ENCODE measurements around the gene IL16.

Gene IL16

DNA sequence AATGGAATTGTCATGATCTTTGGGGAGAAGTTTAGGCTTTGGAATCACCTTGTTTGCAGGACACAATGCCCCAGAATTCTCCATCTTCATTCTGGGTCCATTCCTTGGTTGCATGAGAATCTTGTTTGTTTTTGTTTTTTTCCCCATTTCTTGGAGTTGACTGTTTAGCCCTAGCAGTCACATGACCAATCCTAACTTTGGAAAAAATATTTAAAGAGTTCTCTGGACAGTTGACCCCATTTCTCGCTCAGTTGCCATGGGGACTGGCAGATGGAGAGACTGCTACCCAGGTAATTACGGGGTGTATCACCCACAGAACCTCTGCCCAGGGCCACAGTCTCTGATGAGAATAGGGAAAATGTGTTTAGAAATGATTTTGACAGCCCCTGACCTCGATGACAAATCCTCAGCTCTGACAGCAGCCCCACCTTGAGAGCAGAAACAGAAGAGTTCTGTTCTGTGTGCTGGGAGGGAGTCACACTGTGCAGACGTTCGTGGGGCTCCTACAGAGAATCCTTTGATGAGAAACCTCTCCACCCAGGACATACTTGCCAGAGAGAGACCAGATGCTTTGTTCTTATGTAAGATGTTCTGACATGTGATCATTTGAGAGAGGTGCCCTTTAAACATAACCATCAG, 57.7 kb downstream of the IL16 start:
- H3K9me3 ChIP-seq (ENCODE audit: control insufficient read depth, low read length): no peaks in the 10 kb centered on the region
- H3K9ac ChIP-seq: no peak overlapping the region
- no peak overlapping the region for H3K4me3 ChIP-seq (ENCODE audit: low read depth, low read length)
- H2AFZ ChIP-seq: no peak overlapping the region
- H3K4me1 ChIP-seq: no peaks in the 10 kb centered on the region
- H3K4me2 ChIP-seq (ENCODE audit: low read length): no peak overlapping the region
- no peaks in the 10 kb centered on the region for H3K36me3 ChIP-seq (ENCODE audit: control insufficient read depth, insufficient read depth, low read length)
- no peaks in the 10 kb centered on the region for H3K79me2 ChIP-seq
- TF ChIP-seq, protein P1, sequence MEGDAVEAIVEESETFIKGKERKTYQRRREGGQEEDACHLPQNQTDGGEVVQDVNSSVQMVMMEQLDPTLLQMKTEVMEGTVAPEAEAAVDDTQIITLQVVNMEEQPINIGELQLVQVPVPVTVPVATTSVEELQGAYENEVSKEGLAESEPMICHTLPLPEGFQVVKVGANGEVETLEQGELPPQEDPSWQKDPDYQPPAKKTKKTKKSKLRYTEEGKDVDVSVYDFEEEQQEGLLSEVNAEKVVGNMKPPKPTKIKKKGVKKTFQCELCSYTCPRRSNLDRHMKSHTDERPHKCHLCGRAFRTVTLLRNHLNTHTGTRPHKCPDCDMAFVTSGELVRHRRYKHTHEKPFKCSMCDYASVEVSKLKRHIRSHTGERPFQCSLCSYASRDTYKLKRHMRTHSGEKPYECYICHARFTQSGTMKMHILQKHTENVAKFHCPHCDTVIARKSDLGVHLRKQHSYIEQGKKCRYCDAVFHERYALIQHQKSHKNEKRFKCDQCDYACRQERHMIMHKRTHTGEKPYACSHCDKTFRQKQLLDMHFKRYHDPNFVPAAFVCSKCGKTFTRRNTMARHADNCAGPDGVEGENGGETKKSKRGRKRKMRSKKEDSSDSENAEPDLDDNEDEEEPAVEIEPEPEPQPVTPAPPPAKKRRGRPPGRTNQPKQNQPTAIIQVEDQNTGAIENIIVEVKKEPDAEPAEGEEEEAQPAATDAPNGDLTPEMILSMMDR (IDR thresholded peaks at IDR 0.05): no peak
- H3K27me3 ChIP-seq (ENCODE audit: control insufficient read depth, insufficient read depth, low read length): no peaks in the 10 kb centered on the region
- H3K27ac ChIP-seq: no peak overlapping the region

DNA sequence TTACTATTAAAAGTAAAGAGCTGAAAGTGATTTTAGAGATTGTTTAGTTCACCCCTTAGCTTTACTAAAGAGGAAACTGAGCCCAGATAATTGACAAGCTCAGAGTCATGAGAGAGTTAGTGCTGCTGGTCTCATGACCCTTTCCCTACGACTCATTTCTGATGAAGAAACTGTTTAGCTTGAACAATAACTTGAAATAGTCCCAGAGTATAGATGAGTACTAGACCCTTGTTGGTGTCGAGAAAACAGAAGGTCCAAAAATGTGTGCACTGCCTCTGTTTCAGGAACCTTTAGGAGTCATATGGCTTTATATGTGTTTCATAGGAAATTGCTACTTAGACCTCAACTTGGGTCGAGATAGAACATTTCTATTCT, 58.2 kb downstream of the IL16 start:
- H3K9ac ChIP-seq: no peak overlapping the region
- H3K4me1 ChIP-seq: no peaks in the 10 kb centered on the region

DNA sequence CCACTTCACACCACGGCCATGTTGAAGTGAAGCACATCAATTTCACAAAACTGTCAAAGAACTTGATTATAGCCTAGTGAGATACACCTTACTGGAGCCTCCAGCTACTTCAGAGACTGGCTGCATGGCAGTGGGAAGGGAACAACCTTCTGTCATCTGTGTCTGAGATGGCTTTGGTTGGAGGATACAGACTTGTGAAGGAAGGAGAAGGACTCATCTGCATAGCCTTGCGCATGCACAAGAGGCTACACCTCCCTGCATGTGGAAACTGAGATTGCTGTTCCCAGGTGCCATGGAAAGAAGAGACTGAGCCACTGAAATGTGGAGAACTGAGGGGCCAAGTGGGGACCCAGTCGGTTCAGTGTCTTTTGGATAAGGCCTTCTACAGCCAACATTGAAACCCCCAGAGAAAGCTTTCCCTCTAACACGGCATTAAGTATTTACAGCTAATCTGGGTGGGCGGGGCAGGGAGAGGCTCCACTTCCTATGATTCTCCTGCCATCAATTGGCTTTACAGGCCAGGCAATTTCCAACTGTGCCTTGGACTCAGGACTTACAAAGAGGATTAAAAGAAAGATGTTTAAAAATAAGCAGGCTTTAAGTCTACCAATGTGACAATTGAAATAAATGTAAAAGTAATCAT, 58.8 kb downstream of the IL16 start:
- H3K4me2 ChIP-seq (ENCODE audit: low read length): no peak overlapping the region
- TF ChIP-seq, protein P1 (IDR thresholded peaks at IDR 0.05): no peak
- no peaks in the 10 kb centered on the region for H3K4me1 ChIP-seq
- H3K27me3 ChIP-seq (ENCODE audit: control insufficient read depth, insufficient read depth, low read length): no peaks in the 10 kb centered on the region
- no peak overlapping the region for H2AFZ ChIP-seq
- no peak overlapping the region for H3K27ac ChIP-seq
- H3K9ac ChIP-seq: no peak overlapping the region
- no peaks in the 10 kb centered on the region for H3K79me2 ChIP-seq
- H3K4me3 ChIP-seq (ENCODE audit: low read depth, low read length): no peak overlapping the region
- H3K36me3 ChIP-seq (ENCODE audit: control insufficient read depth, insufficient read depth, low read length): no peaks in the 10 kb centered on the region
- no peaks in the 10 kb centered on the region for H3K9me3 ChIP-seq (ENCODE audit: control insufficient read depth, low read length)

More for the DNA sequence above, 58.2 kb downstream of the IL16 start:
- Histone ChIP-seq H3K4me3 (ENCODE audit: low read depth, low read length) (no peak overlapping the region), H3K4me2 (ENCODE audit: low read length) (no peak overlapping the region), H3K36me3 (ENCODE audit: control insufficient read depth, insufficient read depth, low read length) (no peaks in the 10 kb centered on the region), H3K9me3 (ENCODE audit: control insufficient read depth, low read length) (no peaks in the 10 kb centered on the region), H3K27me3 (ENCODE audit: control insufficient read depth, insufficient read depth, low read length) (no peaks in the 10 kb centered on the region), H3K79me2 (no peaks in the 10 kb centered on the region), H2AFZ (no peak overlapping the region), H3K27ac (no peak overlapping the region)
- TF ChIP-seq, protein P1 (IDR thresholded peaks at IDR 0.05): no peak

DNA sequence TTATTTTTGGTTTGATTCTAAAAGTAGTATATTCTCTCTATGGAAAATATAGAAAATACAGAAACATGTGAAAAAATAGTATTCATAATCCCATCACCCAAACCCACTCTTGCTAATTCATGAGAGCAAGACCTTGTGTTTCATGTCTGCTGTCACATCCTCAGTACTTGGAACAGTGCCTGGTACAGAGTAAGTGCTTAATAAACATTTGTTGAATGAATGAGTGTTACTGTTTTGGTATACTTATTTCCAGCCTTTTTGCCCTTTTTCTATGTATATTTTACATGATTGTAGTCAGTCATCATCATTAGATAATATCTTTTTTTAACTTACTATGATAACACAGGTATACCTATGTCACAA, 59.3 kb downstream of the IL16 start:
- no peaks in the 10 kb centered on the region for H3K9me3 ChIP-seq (ENCODE audit: control insufficient read depth, low read length)
- no peak overlapping the region for H3K27ac ChIP-seq
- H3K4me2 ChIP-seq (ENCODE audit: low read length): no peak overlapping the region
- no peak overlapping the region for H3K4me3 ChIP-seq (ENCODE audit: low read depth, low read length)
- H3K4me1 ChIP-seq: no peaks in the 10 kb centered on the region
- no peaks in the 10 kb centered on the region for H3K36me3 ChIP-seq (ENCODE audit: control insufficient read depth, insufficient read depth, low read length)
- no peak overlapping the region for H3K9ac ChIP-seq
- no peaks in the 10 kb centered on the region for H3K27me3 ChIP-seq (ENCODE audit: control insufficient read depth, insufficient read depth, low read length)
- TF ChIP-seq, protein P1 (IDR thresholded peaks at IDR 0.05): no peak
- H3K79me2 ChIP-seq: no peaks in the 10 kb centered on the region
- no peak overlapping the region for H2AFZ ChIP-seq

DNA sequence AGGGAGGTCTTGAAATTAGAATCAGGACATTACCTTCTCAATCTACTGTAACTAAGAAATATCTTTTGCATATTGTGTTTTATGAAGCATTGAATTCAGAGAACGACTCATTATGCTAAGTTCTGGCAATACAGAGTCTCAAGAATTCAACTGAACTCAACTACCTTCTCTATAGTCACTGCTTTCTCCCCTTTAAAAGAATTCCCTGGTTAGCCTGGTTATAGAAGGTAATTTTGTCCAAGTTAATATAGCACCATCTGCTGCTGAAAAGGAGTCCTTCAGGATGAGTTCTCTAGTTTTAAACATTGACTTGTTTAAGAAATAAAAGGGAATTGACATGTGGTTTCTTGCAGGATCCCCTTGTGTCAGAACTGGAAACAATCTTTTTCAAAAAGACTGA, 60.2 kb downstream of the IL16 start:
- no peaks in the 10 kb centered on the region for H3K36me3 ChIP-seq (ENCODE audit: control insufficient read depth, insufficient read depth, low read length)
- no peaks in the 10 kb centered on the region for H3K79me2 ChIP-seq
- no peak overlapping the region for H3K4me3 ChIP-seq (ENCODE audit: low read depth, low read length)
- H2AFZ ChIP-seq: no peak overlapping the region
- TF ChIP-seq, protein P1 (IDR thresholded peaks at IDR 0.05): no peak
- H3K9ac ChIP-seq: no peak overlapping the region
- no peak overlapping the region for H3K4me2 ChIP-seq (ENCODE audit: low read length)
- H3K27ac ChIP-seq: no peak overlapping the region
- H3K27me3 ChIP-seq (ENCODE audit: control insufficient read depth, insufficient read depth, low read length): no peaks in the 10 kb centered on the region
- no peaks in the 10 kb centered on the region for H3K9me3 ChIP-seq (ENCODE audit: control insufficient read depth, low read length)
- H3K4me1 ChIP-seq: no peaks in the 10 kb centered on the region
